ENCODE results near the gene DIP2C. TPM values are rescaled to one million over a fixed set of nuclear protein-coding genes. Genes with fewer than 3 reads are reported as not detected.
A peak's percentile ranks its signal among the peaks of the same experiment; 100 is the strongest.

The DIP2C gene
- total RNA-seq, 1 donor from 2014 or later: 52.6 TPM

GRCh38 chr10:541750-542371, 147.6 kb downstream of the DIP2C start:
- H3K27me3 Mint-ChIP-seq (ENCODE audit: unreplicated experiment): peaks cover 8% of the 10 kb centered on the region
- no peak overlapping the region for H3K4me3 Mint-ChIP-seq (ENCODE audit: unreplicated experiment)
- peaks cover 28% of the 10 kb centered on the region for H3K4me1 Mint-ChIP-seq (ENCODE audit: low read depth, unreplicated experiment)
- TF ChIP-seq CTCF (IDR thresholded peaks at IDR 0.05; ENCODE audit: partially characterized antibody, unreplicated experiment): no peak
- peaks cover 7% of the 10 kb centered on the region for H3K9me3 Mint-ChIP-seq (ENCODE audit: unreplicated experiment)
- H3K27ac Mint-ChIP-seq (ENCODE audit: unreplicated experiment): no peak overlapping the region
- H3K36me3 Mint-ChIP-seq (ENCODE audit: unreplicated experiment): no peaks in the 10 kb centered on the region
- DNase-seq: no peak

- Mint-ChIP-seq H3K9me3 (ENCODE audit: unreplicated experiment) (peaks cover 7% of the 10 kb centered on the region), H3K4me3 (ENCODE audit: unreplicated experiment) (no peak overlapping the region), H3K36me3 (ENCODE audit: unreplicated experiment) (no peaks in the 10 kb centered on the region), H3K27ac (ENCODE audit: unreplicated experiment) (no peak overlapping the region), H3K4me1 (ENCODE audit: low read depth, unreplicated experiment) (peaks cover 36% of the 10 kb centered on the region), H3K27me3 (ENCODE audit: unreplicated experiment) (peaks cover 10% of the 10 kb centered on the region)
- no peak for TF ChIP-seq CTCF (IDR thresholded peaks at IDR 0.05; ENCODE audit: partially characterized antibody, unreplicated experiment)
- DNase-seq: no peak
These were observed 148.4 kb downstream of the DIP2C start for GRCh38 chr10:541041-541440.

GRCh38 chr10:538895-539294, 150.6 kb downstream of the DIP2C start:
- no peak for TF ChIP-seq CTCF (IDR thresholded peaks at IDR 0.05; ENCODE audit: partially characterized antibody, unreplicated experiment)
- Mint-ChIP-seq H3K4me3 (ENCODE audit: unreplicated experiment) (no peak overlapping the region), H3K36me3 (ENCODE audit: unreplicated experiment) (no peaks in the 10 kb centered on the region), H3K27ac (ENCODE audit: unreplicated experiment) (no peak overlapping the region), H3K4me1 (ENCODE audit: low read depth, unreplicated experiment) (peaks cover 49% of the 10 kb centered on the region), H3K9me3 (ENCODE audit: unreplicated experiment) (peaks cover 6% of the 10 kb centered on the region), H3K27me3 (ENCODE audit: unreplicated experiment) (peaks cover 12% of the 10 kb centered on the region)
- DNase-seq: no peak

- H3K9me3 Mint-ChIP-seq (ENCODE audit: unreplicated experiment): peaks cover 7% of the 10 kb centered on the region
- peaks cover 16% of the 10 kb centered on the region for H3K27me3 Mint-ChIP-seq (ENCODE audit: unreplicated experiment)
- no peak for TF ChIP-seq CTCF (IDR thresholded peaks at IDR 0.05; ENCODE audit: partially characterized antibody, unreplicated experiment)
- H3K4me3 Mint-ChIP-seq (ENCODE audit: unreplicated experiment): no peak overlapping the region
- no peaks in the 10 kb centered on the region for H3K36me3 Mint-ChIP-seq (ENCODE audit: unreplicated experiment)
- no peak for DNase-seq
- H3K27ac Mint-ChIP-seq (ENCODE audit: unreplicated experiment): peak overlapping the region; percentile 28
- H3K4me1 Mint-ChIP-seq (ENCODE audit: low read depth, unreplicated experiment): peaks cover 43% of the 10 kb centered on the region
These were observed 152.5 kb downstream of the DIP2C start for GRCh38 chr10:536935-537334.

GRCh38 chr10:536371-536925, 153.0 kb downstream of the DIP2C start:
- Mint-ChIP-seq H3K4me1 (ENCODE audit: low read depth, unreplicated experiment) (peaks cover 40% of the 10 kb centered on the region), H3K36me3 (ENCODE audit: unreplicated experiment) (no peaks in the 10 kb centered on the region), H3K27ac (ENCODE audit: unreplicated experiment) (no peak overlapping the region), H3K9me3 (ENCODE audit: unreplicated experiment) (peaks cover 7% of the 10 kb centered on the region), H3K27me3 (ENCODE audit: unreplicated experiment) (peaks cover 14% of the 10 kb centered on the region), H3K4me3 (ENCODE audit: unreplicated experiment) (no peak overlapping the region)
- no peak for DNase-seq
- no peak for TF ChIP-seq CTCF (IDR thresholded peaks at IDR 0.05; ENCODE audit: partially characterized antibody, unreplicated experiment)

All from glutamatergic neuron (in vitro differentiated cells).